HepG2 (cell line): ENCODE data around the gene TOR1A. TPM values are rescaled to one million over a fixed set of nuclear protein-coding genes. Genes with fewer than 3 reads are reported as not detected.

ENCODE experiments used
- GTF2F1 ChIP-seq: fragments of 150-350 bp; IDR thresholded peaks from 2 replicates; pipeline ENCODE4 v1.6.1; 2014; ENCODE audit warnings: low read length
- KIAA2018 ChIP-seq: sonication (generic); formaldehyde crosslinking; IDR thresholded peaks from 2 replicates; pipeline ENCODE4 v1.5.0; 2020; ENCODE audit warnings: mild to moderate bottlenecking, missing genetic modification reagents, borderline replicate concordance
- PLRG1 ChIP-seq: fragments of 450-650 bp; conservative IDR thresholded peaks from 2 replicates; pipeline ENCODE4 v1.6.1; 2016
- ZSCAN25 ChIP-seq: sonication (generic); formaldehyde crosslinking; IDR thresholded peaks from 2 replicates; pipeline ENCODE4 v1.8.0; 2022; ENCODE audit warnings: mild to moderate bottlenecking, missing genetic modification reagents
- polyA plus RNA-seq, 8 experiments: library from polyadenylated mRNA; depleted of rRNA in 3 of 8; stranded (reverse) in 7 of 8; unstranded in 1 of 8; fragments of >200 nt; fragmentation: Illumina TruSeq in 4 of 8; extraction: Trizol in 4 of 8; gene quantifications; 2 replicates each; pipeline versions ENCODE4 v1.2.1 to v1.2.3, GENCODE V29; 2011 to 2016; ENCODE audit warnings: low read depth in 4 of 8, missing spikeins in 1 of 8, mixed read lengths in 1 of 8; ENCODE audit not compliant: insufficient read depth in 1 of 8
- total RNA-seq, 5 experiments: library from RNA; depleted of rRNA; stranded (reverse); fragments of >200 nt; fragmentation: Illumina TruSeq; extraction: Trizol; gene quantifications; 2 replicates each; pipeline ENCODE4 v1.2.3, GENCODE V29; 2016; ENCODE audit warnings: low read depth in 1 of 5

Gene TOR1A
- total and polyA plus RNA-seq, 2 of the 13 experiments (the other 11 are each of a cell fraction or from before 2014, with no cell fraction given): 31.6 to 41.4 TPM

GRCh38 chr9:129849901-129850300 lies 26.0 kb upstream of the TOR1A start (continued):
- no peak for TF ChIP-seq KIAA2018 (CRISPR knock-in tag)
- no peak for TF ChIP-seq GTF2F1
- TF ChIP-seq ZSCAN25 (CRISPR knock-in tag): no peak
- no peak for TF ChIP-seq PLRG1
